BJ (cell line): ENCODE data around the gene DNMT1. TPM values are rescaled to one million over a fixed set of nuclear protein-coding genes. Genes with fewer than 3 reads are reported as not detected.
"Not testable (repeated sequence)": the region's sequence is repeated elsewhere in the genome, so short reads cannot be mapped to it uniquely, and the experiment has no call there.

Experiments used
- CTCF ChIA-PET: fragments of 350-600 bp; formaldehyde crosslinking; extraction: SDS; loops from one replicate; lab custom pipeline; 2021; ENCODE audit warnings: antibody characterized with exemption, inconsistent platforms; lab: Yijun Ruan, JAX
- POLR2A ChIA-PET: fragments of 300-600 bp; sonication (Branson Sonifier 250); formaldehyde crosslinking; extraction: SDS; loops from one replicate; lab custom pipeline; 2021; ENCODE audit warnings: antibody characterized with exemption; lab: Charles Lee
- DNase-seq: peaks from one replicate; pipeline ENCODE4 v3.0.0-alpha.2; 2011; ENCODE audit warnings: low read depth
- H3K27me3 ChIP-seq: 2 replicates; pipeline ENCODE4 v1.6.0; 2011; ENCODE audit warnings: low read length; ENCODE audit not compliant: control insufficient read depth, insufficient read depth
- H3K36me3 ChIP-seq: 2 replicates; pipeline ENCODE4 v1.5.1; 2011; ENCODE audit warnings: low read length; ENCODE audit not compliant: control insufficient read depth, insufficient read depth
- H3K4me3 ChIP-seq: 2 replicates; pipeline ENCODE4 v1.5.1; 2011; ENCODE audit warnings: low read depth, mild to moderate bottlenecking, control low read depth, low read length
- CTCF ChIP-seq: IDR thresholded peaks from 2 replicates; pipeline ENCODE4 v1.5.1; 2011; ENCODE audit warnings: low read depth, mild to moderate bottlenecking, control low read depth, inconsistent platforms, low read length, moderate library complexity; ENCODE audit not compliant: insufficient read depth
- polyA plus RNA-seq: library from polyadenylated mRNA; depleted of rRNA; stranded (reverse); fragments of >200 nt; gene quantifications from 2 replicates; pipeline ENCODE4 v1.2.3, GENCODE V29; 2011

Gene DNMT1
- polyA plus RNA-seq, 1 experiment, result 31.5 TPM

- ChIA-PET POLR2A (no interaction called here), CTCF (interaction anchor here (2.7 kb wide), 1 partner anchor 9 kb away, joined by 6 read pairs; no protein-coding TSS in a partner anchor)
- DNase-seq, result no peak
- Histone ChIP-seq H3K36me3 (peaks cover 5% of the 10 kb centered on the region), H3K4me3 (no peak overlapping the region), H3K27me3 (no peaks in the 10 kb centered on the region)
- no peak for TF ChIP-seq CTCF
These were observed 21.2 kb downstream of the DNMT1 start for GRCh38 chr19:10173527-10173926.

GRCh38 chr19:10168386-10168948 lies 26.3 kb downstream of the DNMT1 start:
- POLR2A ChIA-PET, result interaction anchor here (0.7 kb wide), 1 partner anchor 186 kb away, joined by 3 read pairs; no protein-coding TSS in a partner anchor
- H3K36me3 ChIP-seq, result peaks cover 12% of the 10 kb centered on the region
- no peak for TF ChIP-seq CTCF
- CTCF ChIA-PET, result interaction anchor here (1.2 to 2.1 kb wide), 3 partner anchors 13 to 14 kb away, joined by 3 to 5 read pairs (median 4); no protein-coding TSS in a partner anchor
- no peak for DNase-seq
- no peaks in the 10 kb centered on the region for H3K27me3 ChIP-seq
- H3K4me3 ChIP-seq, result no peak overlapping the region

- no peak for TF ChIP-seq CTCF
- no peaks in the 10 kb centered on the region for H3K27me3 ChIP-seq
- no peak overlapping the region for H3K4me3 ChIP-seq
- ChIA-PET POLR2A (no interaction called here), CTCF (interaction anchor here (1.2 to 2.1 kb wide), 3 partner anchors 12 to 15 kb away, joined by 3 to 5 read pairs (median 4); no protein-coding TSS in a partner anchor)
- H3K36me3 ChIP-seq, result peaks cover 13% of the 10 kb centered on the region
- no peak for DNase-seq
These were observed 27.3 kb downstream of the DNMT1 start for GRCh38 chr19:10167459-10167858.

DNA sequence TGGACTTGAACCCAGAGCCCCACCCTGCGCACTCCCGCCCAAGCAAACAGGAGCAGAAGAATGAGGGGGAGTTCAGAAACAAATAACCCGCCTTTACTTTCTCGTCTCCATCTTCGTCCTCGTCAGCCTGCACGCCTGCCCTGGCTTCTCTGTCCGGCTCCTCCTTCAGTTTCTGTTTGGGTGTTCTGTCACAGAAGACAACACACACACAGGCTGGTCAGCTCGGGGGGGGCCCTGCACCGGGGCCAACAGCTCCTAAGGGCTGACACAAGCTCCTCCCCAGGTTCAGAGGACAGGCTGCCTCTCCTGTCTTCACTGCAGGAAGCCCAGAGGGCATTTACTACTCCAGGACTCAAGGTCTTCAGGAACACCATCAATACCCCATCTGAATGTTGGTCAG lies 28.3 kb downstream of the DNMT1 start:
- POLR2A ChIA-PET, DNase-seq, H3K4me3 ChIP-seq, CTCF ChIA-PET, H3K27me3 ChIP-seq: not testable (repeated sequence)
- H3K36me3 ChIP-seq, result peaks cover 17% of the 10 kb centered on the region

DNA sequence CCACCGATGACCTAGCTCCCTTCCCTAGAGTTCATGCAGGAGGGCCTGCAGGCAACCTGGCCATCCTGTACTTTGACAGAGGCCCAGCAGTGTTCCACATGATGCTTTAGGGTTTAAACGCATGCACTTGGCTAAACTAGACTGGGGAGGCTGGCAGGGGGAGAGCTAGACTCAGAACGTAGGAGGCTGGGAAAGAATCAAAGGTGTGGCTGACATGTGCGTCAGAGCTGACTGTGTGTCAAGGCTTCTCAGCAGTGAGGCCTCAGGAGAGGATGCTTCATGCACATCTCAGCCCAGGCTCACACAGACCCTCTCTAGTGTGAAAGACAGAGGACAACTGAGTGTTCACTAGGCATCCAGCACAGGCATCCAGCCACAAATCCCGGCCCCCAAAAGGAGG lies 28.7 kb downstream of the DNMT1 start:
- CTCF ChIA-PET, result no interaction called here
- H3K27me3 ChIP-seq, result no peaks in the 10 kb centered on the region
- no peak for DNase-seq
- POLR2A ChIA-PET, result no interaction called here
- H3K36me3 ChIP-seq, result peaks cover 19% of the 10 kb centered on the region
- no peak overlapping the region for H3K4me3 ChIP-seq
- no peak for TF ChIP-seq CTCF
